Posterior vena cava (tissue), 2 donors: ENCODE measurements around the gene UBE2J1. TPM values are rescaled to one million over a fixed set of nuclear protein-coding genes. Genes with fewer than 3 reads are reported as not detected.

Experiments used
- total RNA-seq, 2 donors: library from RNA; stranded (reverse); fragmentation: NEBNext Ultra II Directional; extraction: Animal tissue kit (Norgen Biotek cat#: 25700); gene quantifications; one replicate each; pipeline ENCODE4 v1.2.1, GENCODE V29; 2021
- donor health status: DM: yes; HTN: yes; CAD: no.
- donor health status: DM: yes; HTN: yes; CAD: no.

UBE2J1 gene
- total RNA-seq, 2 donors from 2014 or later, result 39.8 to 43.8 TPM

Other genes starting within 250 kb of the UBE2J1 start
- 1 to 10 TPM; 3.4 to 3.5 TPM for gene SRSF12, start 234.7 kb downstream of the UBE2J1 start, total RNA-seq
- 10 to 100 TPM in 1 of 2 donors, 1 to 10 TPM in 1; 9.1 to 14.0 TPM for gene PM20D2, start 206.7 kb downstream of the UBE2J1 start, total RNA-seq
- under 1 TPM; 0.19 to 0.29 TPM for gene GABRR1, start 135.4 kb downstream of the UBE2J1 start, total RNA-seq
- 1 to 10 TPM in 1 of 2 donors, under 1 TPM in 1; 0.93 to 1.7 TPM for gene GABRR2, start 37.4 kb downstream of the UBE2J1 start, total RNA-seq
- 10 to 100 TPM; 21.7 to 31.3 TPM for gene RRAGD, start 59.6 kb upstream of the UBE2J1 start, total RNA-seq
- gene ANKRD6, start 80.4 kb upstream of the UBE2J1 start, total RNA-seq, result 10 to 100 TPM; 14.6 to 16.0 TPM